HS-27A (cell line): Measurements from ENCODE around the gene PDE8A.

Source experiments
- DNase-seq: peaks from one replicate; pipeline ENCODE4 v3.0.0-alpha.2; 2012; ENCODE audit warnings: low read depth, missing footprints

The PDE8A gene

GRCh38 chr15:85031944-85032558 is 50.4 kb downstream of the PDE8A start:
- DNase-seq, result no peak

DNA sequence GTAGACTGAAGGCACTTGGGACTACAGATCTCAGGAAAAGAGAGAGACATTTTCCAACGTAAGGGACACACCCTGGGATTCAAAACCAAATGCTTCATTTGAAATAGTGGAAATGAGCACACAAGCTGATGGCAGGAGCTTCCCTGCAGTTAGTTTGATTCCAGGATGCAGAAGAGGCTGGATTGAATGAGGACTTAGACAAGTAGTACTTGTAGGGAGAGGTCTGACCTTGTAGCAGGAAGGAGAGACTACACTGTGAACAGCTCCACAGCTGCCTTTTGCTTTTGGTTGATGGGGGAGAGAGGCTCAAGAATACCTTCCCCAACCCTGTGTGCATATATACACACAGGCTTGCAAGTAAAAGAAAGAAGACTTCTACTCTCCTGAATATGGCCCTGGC is 51.5 kb downstream of the PDE8A start:
- no peak for DNase-seq

GRCh38 chr15:85034276-85034675 is 52.6 kb downstream of the PDE8A start:
- no peak for DNase-seq

GRCh38 chr15:85035980-85036379 is 54.3 kb downstream of the PDE8A start:
- no peak for DNase-seq

GRCh38 chr15:85036716-85037115 is 55.1 kb downstream of the PDE8A start:
- DNase-seq, result no peak

DNA sequence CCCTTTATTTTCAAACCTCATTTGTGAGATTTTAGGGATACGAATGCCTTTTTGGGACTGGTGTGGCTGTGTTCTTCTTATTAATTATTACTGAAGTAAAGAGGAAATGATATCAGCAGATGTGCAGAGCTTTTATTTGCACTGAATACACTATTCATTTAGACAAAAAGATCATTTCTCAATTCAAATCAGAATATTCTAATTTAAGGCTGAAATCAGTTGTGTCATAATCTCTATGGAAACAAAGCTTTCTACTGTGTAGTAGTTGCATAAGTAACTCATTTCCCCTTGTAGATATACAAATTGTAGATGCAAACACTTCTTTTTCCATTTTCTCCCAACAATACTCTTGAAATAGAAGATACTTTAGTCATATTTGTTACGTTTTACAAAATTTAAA is 56.0 kb downstream of the PDE8A start:
- DNase-seq, result no peak

- no peak for DNase-seq
Measured at GRCh38 chr15:85041230-85041629, 59.6 kb downstream of the PDE8A start.

DNA sequence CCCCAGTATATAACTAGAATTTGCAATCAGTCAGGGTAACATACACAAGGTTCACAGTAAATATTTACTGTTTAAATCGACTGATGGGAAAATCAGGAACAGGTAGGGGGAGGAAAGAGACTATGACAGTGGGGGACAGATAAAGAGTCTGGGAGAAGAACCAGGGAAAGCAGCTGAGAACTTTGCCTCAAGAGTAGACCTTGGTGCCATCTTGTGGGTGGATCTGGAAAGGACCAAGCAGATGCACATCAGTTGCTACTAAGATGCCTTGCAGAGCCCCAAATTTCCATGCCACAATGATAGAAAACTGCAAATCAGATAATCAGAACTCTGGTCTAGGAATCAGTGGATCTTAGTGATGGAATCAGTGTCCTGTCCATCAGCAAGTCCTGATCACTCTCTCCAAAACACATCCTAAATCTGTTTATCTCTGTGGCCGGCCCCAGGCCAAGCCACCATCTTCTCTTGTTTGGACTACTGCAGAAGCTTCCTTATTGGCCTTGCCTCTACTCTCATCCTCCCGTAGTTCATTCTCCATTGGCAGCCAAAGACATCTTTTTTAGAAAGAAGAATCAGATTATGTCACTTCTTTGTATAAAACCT is 62.7 kb downstream of the PDE8A start:
- DNase-seq, result no peak

DNA sequence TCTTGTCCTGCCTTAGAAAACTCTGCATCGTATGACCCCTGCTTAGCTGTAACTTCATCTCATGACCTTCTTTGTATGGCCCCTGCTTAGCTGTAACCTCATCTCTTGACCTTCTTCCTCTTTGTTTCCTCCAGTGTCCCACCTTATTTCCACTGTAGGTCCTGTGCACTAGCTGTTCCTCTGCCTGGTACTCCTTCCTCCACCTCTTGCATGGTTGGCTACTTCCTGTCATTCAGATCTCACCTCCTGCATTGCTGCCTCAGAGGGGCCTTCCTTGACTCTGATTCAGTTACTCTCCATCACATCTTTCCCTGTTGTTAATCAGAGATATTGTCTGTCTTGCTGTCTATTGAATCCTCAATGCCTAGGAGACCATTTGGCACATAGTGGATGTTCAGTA is 63.2 kb downstream of the PDE8A start:
- DNase-seq, result no peak

DNA sequence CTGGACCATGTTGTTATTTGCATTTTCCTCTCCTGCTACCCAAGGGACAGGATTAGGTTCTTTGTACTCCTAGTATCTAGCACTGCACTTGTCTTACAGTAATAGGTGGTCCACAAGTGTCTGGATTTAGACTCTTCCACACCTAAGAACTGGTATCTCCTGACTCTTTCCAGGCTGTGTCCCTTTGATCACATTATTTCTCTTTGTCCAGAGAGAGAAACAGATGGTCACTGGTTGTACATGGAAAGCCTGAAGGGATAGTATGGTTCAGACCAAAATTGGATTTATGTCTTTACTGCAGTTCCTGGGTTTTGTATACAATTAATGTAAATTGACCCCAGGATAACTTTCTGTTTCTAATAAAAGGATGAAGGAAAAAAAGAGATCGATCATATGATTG is 64.0 kb downstream of the PDE8A start:
- no peak for DNase-seq

GRCh38 chr15:85047271-85047948 is 65.8 kb downstream of the PDE8A start:
- DNase-seq, result peak; percentile 71

- DNase-seq, result no peak
Measured at GRCh38 chr15:85048430-85048829, 66.8 kb downstream of the PDE8A start.

DNA sequence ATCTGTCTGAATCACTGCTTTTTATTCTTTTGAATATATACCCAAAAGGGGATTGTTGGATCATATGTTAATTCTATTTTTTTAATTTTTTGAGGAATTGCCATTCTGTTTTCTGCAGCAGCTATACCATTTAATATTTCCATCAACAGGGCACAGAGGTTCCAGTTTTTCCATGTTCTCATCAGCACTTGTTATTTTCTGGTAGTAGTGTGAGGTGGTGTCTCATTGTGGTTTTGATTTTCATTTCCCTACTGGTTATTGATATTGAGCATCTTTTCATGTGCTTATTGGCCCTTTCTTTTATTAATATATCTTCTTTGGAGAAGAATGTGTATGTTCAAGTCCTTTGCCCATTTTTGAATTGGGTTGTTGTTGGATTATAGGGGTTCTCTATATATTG is 68.1 kb downstream of the PDE8A start:
- DNase-seq, result no peak

- no peak for DNase-seq
Measured at GRCh38 chr15:85059734-85060133, 78.1 kb downstream of the PDE8A start.

- no peak for DNase-seq
Measured at GRCh38 chr15:85062560-85062959, 80.9 kb downstream of the PDE8A start.

- no peak for DNase-seq
Measured at GRCh38 chr15:85063088-85063487, 81.4 kb downstream of the PDE8A start.

DNA sequence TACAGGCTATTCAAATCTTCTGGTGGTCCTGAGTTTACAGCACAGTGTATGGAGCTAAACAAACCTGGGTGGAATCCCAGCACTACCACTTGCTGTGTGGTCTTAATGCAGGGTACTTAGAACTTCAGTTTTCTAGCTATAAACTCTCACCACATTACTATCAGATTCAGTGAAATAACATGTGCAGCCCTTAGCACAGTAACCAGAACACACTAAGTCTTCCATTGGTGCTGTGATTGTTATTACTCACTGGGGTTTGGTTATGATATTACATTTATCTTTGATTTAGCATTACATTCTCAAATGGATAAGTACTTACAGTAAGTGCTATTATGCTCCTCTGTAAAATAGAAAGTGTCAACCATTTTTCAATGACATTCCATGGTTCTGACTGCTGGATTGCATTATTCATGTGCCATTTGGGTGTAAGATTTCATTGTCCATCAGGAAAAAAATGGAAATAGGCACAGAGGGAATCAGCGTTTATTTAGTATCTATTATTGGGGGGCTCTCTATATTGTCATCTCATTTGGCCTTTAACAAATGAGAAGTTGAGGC is 81.9 kb downstream of the PDE8A start:
- no peak for DNase-seq

GRCh38 chr15:85064710-85065109 is 83.1 kb downstream of the PDE8A start:
- no peak for DNase-seq

- no peak for DNase-seq
Measured at GRCh38 chr15:85071061-85071460, 89.4 kb downstream of the PDE8A start.

DNA sequence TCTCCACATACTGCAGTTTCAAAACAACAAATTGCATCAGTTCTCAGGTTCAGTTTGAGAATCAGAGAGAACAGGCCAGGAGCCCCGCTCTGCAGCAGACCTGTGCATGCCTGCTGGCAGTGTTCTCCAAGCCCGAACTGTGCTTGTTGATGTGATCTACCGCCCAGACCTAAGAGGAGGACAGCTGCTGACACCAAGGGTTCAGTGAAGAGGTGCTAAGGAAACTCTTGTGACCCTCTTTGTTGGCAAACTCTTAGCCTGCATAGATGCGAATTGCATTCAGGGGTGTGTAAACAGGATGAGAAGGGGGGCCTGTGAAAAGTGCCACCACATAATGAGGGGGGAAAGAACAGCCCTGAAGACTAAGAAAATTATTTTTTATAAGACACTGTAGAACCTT is 89.8 kb downstream of the PDE8A start:
- DNase-seq, result no peak

DNA sequence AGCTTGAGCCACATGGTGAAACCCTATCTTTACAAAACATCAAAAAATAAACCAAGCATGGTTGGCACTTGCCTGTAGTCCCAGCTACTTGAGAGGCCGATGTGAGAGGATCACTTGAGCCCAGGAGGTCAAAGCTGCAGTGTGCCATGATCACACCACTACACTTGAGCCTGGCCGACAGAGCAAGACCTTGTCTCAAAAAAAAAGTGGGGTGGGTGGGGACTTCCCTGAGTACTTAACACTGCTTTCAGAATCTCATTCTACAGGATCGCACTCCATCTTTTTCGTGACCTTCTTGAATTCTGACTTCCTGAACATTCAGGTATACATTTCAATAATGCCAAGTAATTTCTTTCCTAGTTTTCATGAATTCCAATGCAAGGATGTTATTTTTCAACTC is 91.3 kb downstream of the PDE8A start:
- DNase-seq, result no peak

DNA sequence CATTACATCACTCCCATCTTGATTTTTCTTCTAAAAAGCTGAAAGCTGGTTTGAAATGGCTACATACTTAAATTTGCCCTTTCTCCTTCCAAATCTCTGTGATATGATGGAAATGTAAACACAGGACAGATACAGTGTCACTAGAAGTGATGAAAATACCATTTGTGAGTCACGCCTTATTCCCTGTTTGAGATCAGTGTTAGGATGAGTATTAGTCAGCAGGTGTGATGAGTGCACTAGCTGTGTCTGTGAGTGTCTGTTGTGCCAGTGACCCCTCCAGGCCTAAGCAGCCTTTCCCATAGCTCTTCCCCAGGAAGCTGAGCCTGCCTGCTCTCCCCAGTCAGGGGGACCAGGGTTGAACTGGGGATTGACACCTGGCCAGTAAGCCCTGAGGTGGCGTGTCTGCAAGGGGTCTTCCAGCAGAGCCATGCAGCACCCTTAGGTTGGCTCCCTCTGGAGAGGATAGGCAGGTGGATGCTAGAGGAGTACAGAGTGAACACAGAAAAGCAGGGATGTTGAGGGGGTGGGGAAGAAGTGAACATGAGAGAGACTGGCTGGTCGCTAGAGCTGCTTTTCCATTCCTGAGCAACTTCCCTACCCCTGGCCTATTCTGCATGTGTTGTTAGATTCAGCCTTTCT is 92.0 kb downstream of the PDE8A start:
- no peak for DNase-seq

DNA sequence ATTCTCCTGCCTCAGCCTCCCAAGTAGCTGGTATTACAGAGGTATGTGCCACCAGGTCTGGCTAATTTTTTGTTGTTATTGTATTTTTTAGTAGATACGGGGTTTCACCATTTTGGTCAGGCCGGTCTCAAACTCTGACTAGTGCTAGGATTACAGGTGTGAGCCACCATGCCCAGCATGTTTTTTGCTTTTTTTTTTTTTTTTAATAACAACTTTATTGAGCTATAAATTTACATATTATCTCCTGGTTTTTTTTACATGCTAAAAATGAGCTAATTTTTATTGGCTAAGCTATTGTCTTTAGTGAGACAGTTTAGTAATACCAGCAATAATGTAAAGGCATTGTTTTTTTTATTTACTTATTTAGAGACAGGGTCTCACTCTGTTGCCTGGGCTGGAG is 105.2 kb downstream of the PDE8A start:
- no peak for DNase-seq
